Hepatic stellate cell (primary cell): ENCODE results near the gene SEC14L3.

Experiments
- DNase-seq: peaks from one replicate; pipeline ENCODE4 v3.0.0; 2011; ENCODE audit warnings: low spot score

SEC14L3 gene

GRCh38 chr22:30444632-30445437 is 27.0 kb downstream of the SEC14L3 start:
- peak; percentile 67 for DNase-seq

GRCh38 chr22:30441088-30441487 is 30.7 kb downstream of the SEC14L3 start:
- no peak for DNase-seq

- no peak for DNase-seq
These were observed 32.0 kb downstream of the SEC14L3 start for GRCh38 chr22:30439836-30440235.

- no peak for DNase-seq
These were observed 32.6 kb downstream of the SEC14L3 start for GRCh38 chr22:30439226-30439625.

GRCh38 chr22:30438559-30438958 is 33.3 kb downstream of the SEC14L3 start:
- DNase-seq: no peak

GRCh38 chr22:30436196-30436595 is 35.6 kb downstream of the SEC14L3 start:
- no peak for DNase-seq

- no peak for DNase-seq
These were observed 36.1 kb downstream of the SEC14L3 start for GRCh38 chr22:30435674-30436126.

GRCh38 chr22:30434843-30435242 is 37.0 kb downstream of the SEC14L3 start:
- DNase-seq: no peak

- no peak for DNase-seq
These were observed 38.0 kb downstream of the SEC14L3 start for GRCh38 chr22:30433773-30434172.

GRCh38 chr22:30433227-30433626 is 38.6 kb downstream of the SEC14L3 start:
- no peak for DNase-seq

GRCh38 chr22:30432520-30432919 is 39.3 kb downstream of the SEC14L3 start:
- DNase-seq: no peak

- no peak for DNase-seq
These were observed 39.7 kb downstream of the SEC14L3 start for GRCh38 chr22:30432096-30432495.

- DNase-seq: no peak
These were observed 40.9 kb downstream of the SEC14L3 start for GRCh38 chr22:30430933-30431332.

GRCh38 chr22:30429887-30430286 is 41.9 kb downstream of the SEC14L3 start:
- DNase-seq: no peak

- no peak for DNase-seq
These were observed 43.9 kb downstream of the SEC14L3 start for GRCh38 chr22:30427871-30428270.

GRCh38 chr22:30426388-30427353 is 45.1 kb downstream of the SEC14L3 start:
- DNase-seq: peak; percentile 79

GRCh38 chr22:30425616-30426387 is 46.0 kb downstream of the SEC14L3 start, which contains the start of gene MTFP1:
MTFP1 (plus strand) TSS chr22:30425768; CDS start chr22:30425880, 112 bp downstream.
- peak; percentile 71 for DNase-seq

- no peak for DNase-seq
These were observed 46.5 kb downstream of the SEC14L3 start for GRCh38 chr22:30425327-30425615.

- DNase-seq: no peak
These were observed 47.1 kb downstream of the SEC14L3 start for GRCh38 chr22:30424534-30425326.

- peak; percentile 99 for DNase-seq
These were observed 47.8 kb downstream of the SEC14L3 start for GRCh38 chr22:30423959-30424533.
